ENCODE measurements around the gene ZMYM3.

- TF ChIP-seq CTCF (conservative IDR thresholded peaks at IDR 0.05) (no peak), ZFX (IDR thresholded peaks at IDR 0.05) (no peak)
These were observed 26.4 kb downstream of the ZMYM3 start for GRCh38 chrX:71227370-71228062.
